Thyroid gland (tissue), 4 donors: ENCODE measurements around the gene MUL1. TPM values are rescaled to one million over a fixed set of nuclear protein-coding genes. Genes with fewer than 3 reads are reported as not detected.
"Not testable (repeated sequence)": the region's sequence is repeated elsewhere in the genome, so short reads cannot be mapped to it uniquely, and the experiment has no call there.

ENCODE experiments used
- DNase-seq, 2 donors: peaks; one replicate each; pipeline ENCODE4 v3.0.0-alpha.2; 2019
- H3K27ac ChIP-seq, 3 donors: fragments of 200-600 bp; sonication (generic); 1 replicate in 2 of 3; 2 replicates in 1 of 3; pipeline ENCODE4 v1.5.1; 2016 to 2019; ENCODE audit warnings: mild to moderate bottlenecking in 1 of 3, moderate library complexity in 1 of 3
- H3K27me3 ChIP-seq: fragments of 200-600 bp; sonication (generic); one replicate; pipeline ENCODE4 v1.5.1; 2019
- H3K36me3 ChIP-seq, 2 donors: fragments of 200-600 bp; sonication (generic); one replicate each; pipeline ENCODE4 v1.5.1; 2016 to 2019
- H3K4me1 ChIP-seq, 2 donors: fragments of 200-600 bp; sonication (generic); one replicate each; pipeline ENCODE4 v1.5.1; 2017 to 2019
- H3K4me3 ChIP-seq, 3 donors: fragments of 200-600 bp; sonication (generic); replicated peaks in 1 of 3; 1 replicate in 2 of 3; 2 replicates in 1 of 3; pipeline ENCODE4 v1.5.1; 2016; ENCODE audit warnings: mild to moderate bottlenecking in 1 of 3
- H3K9me3 ChIP-seq: fragments of 200-600 bp; sonication (generic); one replicate; pipeline ENCODE4 v1.5.1; 2017
- POLR2A ChIP-seq, 2 donors: fragments of 450-650 bp; IDR thresholded peaks; one replicate each; pipeline ENCODE4 v1.6.1; 2017; ENCODE audit warnings: antibody characterized with exemption in 2 of 2, mild to moderate bottlenecking in 2 of 2, moderate library complexity in 1 of 2
- WGBS, 2 donors: methylation state at CpG; one replicate each; pipeline ENCODE4 v1.1.5; 2017; 5-methylcytosine and 5-hydroxymethylcytosine counted together
- intact Hi-C: fragments of 100-400 bp; cut with DNase I; formaldehyde crosslinking; loops from one replicate; pipeline ENCODE4 v1.15.1; 2023
- total RNA-seq, 4 donors: library from RNA; depleted of rRNA; stranded (reverse); fragments of >200 nt; gene quantifications; one replicate each; pipeline ENCODE4 v1.2.3, GENCODE V29; 2016
- TF ChIP-seq, protein P1 (sequence below), 6 experiments: fragments of 200-600 bp in 3 of 6; fragments of 450-650 bp in 3 of 6; sonication (generic) in 3 of 6; IDR thresholded peaks; one replicate each; pipeline ENCODE4 v1.5.1; 2016 to 2019; ENCODE audit warnings: antibody characterized with exemption in 6 of 6, mild to moderate bottlenecking in 2 of 6, inconsistent platforms in 1 of 6, moderate library complexity in 1 of 6

Gene MUL1
- total RNA-seq, 4 donors from 2014 or later: 30.1 to 42.1 (median 35.0) TPM

- 87 to 92% methylated on average over 13 to 14 of the region's 14 CpGs for WGBS, 2 donors
- peaks cover 25 to 41% of the 10 kb centered on the region in 2 donors for H3K36me3 ChIP-seq
- no peak overlapping the region for H3K27ac ChIP-seq
- TF ChIP-seq, protein P1, sequence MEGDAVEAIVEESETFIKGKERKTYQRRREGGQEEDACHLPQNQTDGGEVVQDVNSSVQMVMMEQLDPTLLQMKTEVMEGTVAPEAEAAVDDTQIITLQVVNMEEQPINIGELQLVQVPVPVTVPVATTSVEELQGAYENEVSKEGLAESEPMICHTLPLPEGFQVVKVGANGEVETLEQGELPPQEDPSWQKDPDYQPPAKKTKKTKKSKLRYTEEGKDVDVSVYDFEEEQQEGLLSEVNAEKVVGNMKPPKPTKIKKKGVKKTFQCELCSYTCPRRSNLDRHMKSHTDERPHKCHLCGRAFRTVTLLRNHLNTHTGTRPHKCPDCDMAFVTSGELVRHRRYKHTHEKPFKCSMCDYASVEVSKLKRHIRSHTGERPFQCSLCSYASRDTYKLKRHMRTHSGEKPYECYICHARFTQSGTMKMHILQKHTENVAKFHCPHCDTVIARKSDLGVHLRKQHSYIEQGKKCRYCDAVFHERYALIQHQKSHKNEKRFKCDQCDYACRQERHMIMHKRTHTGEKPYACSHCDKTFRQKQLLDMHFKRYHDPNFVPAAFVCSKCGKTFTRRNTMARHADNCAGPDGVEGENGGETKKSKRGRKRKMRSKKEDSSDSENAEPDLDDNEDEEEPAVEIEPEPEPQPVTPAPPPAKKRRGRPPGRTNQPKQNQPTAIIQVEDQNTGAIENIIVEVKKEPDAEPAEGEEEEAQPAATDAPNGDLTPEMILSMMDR (IDR thresholded peaks at IDR 0.05): no peak
- no peak for TF ChIP-seq POLR2A (IDR thresholded peaks at IDR 0.05)
- H3K27me3 ChIP-seq: no peaks in the 10 kb centered on the region
- intact Hi-C loops: loop anchor here (10.0 kb wide), 1 partner anchor 575 kb away; the partner anchor contains the start of gene PLA2G2E
- no peak for DNase-seq
- no peaks in the 10 kb centered on the region for H3K4me1 ChIP-seq
- H3K9me3 ChIP-seq: no peaks in the 10 kb centered on the region
- no peak overlapping the region for H3K4me3 ChIP-seq
Measured at GRCh38 chr1:20499718-20500117, 8.2 kb downstream of the MUL1 start.

GRCh38 chr1:20499105-20499504, 8.8 kb downstream of the MUL1 start:
- intact Hi-C loops: loop anchor here (10.0 kb wide), 1 partner anchor 574 kb away; the partner anchor contains the start of gene PLA2G2E
- H3K36me3 ChIP-seq: peaks cover 25 to 41% of the 10 kb centered on the region in 2 donors
- WGBS, 2 donors: 89 to 98% methylated on average over 3 to 5 of the region's 5 CpGs
- no peaks in the 10 kb centered on the region for H3K27me3 ChIP-seq
- no peak for DNase-seq
- H3K27ac ChIP-seq: no peak overlapping the region
- H3K4me3 ChIP-seq: no peak overlapping the region
- TF ChIP-seq, protein P1 (IDR thresholded peaks at IDR 0.05): no peak
- TF ChIP-seq POLR2A (IDR thresholded peaks at IDR 0.05): no peak
- H3K4me1 ChIP-seq: peaks cover 0 to 5% of the 10 kb centered on the region in 2 donors
- no peaks in the 10 kb centered on the region for H3K9me3 ChIP-seq

DNA sequence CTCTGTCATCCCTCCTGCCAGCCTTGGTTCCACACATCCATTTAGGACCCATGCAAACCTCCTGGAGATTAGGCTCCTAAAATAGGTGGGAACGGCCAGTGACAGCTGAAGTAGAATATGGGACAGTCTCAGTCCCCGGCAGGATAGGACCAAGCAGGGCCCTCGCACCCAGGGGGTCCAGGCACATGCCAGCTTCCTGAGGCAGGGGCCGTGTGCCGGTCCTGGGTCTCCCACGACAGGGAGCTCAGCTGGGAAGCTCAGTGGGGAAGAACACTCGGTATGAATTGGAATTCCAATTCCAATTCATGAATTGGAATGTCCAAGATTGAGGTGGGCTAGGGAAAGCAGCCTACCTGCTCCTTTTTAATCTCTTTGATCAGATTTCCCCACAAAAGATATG, 9.8 kb downstream of the MUL1 start:
- Histone ChIP-seq H3K27ac (no peak overlapping the region), H3K27me3 (no peaks in the 10 kb centered on the region), H3K4me1 (peaks cover 0 to 13% of the 10 kb centered on the region in 2 donors), H3K36me3 (peaks cover 25 to 41% of the 10 kb centered on the region in 2 donors), H3K4me3 (no peak overlapping the region), H3K9me3 (no peaks in the 10 kb centered on the region)
- intact Hi-C loops: loop anchor here (10.0 kb wide), 1 partner anchor 573 kb away; the partner anchor contains the start of gene PLA2G2E
- 59 to 93% methylated on average over 2 to 6 of the region's 7 CpGs for WGBS, 2 donors
- TF ChIP-seq POLR2A (IDR thresholded peaks at IDR 0.05): no peak
- DNase-seq: no peak

DNA sequence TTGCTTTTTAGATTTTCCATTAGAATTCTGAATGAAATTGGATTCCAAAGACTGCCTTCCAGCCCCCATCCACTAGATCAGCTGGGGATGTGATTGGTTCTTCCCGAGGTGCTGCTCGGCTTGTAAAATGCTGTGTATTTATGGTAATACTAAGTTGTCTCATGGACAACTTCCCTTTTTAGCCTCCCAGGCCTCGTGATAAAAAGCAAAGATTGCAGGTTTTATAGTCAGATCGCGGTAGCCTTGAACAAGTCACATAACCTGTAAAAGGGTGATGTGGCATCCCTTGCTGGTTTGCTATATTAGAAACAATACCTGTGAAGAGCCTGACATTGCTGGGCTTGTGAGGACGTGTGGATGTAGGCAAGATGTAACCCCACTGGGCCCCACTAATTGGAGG, 10.4 kb downstream of the MUL1 start:
- WGBS, 2 donors: 84% methylated on average over 6 of the region's 6 CpGs
- no peak overlapping the region for H3K4me3 ChIP-seq
- H3K27ac ChIP-seq: no peak overlapping the region
- H3K9me3 ChIP-seq: no peaks in the 10 kb centered on the region
- no peaks in the 10 kb centered on the region for H3K27me3 ChIP-seq
- H3K4me1 ChIP-seq: peaks cover 0 to 13% of the 10 kb centered on the region in 2 donors
- H3K36me3 ChIP-seq: peaks cover 25 to 41% of the 10 kb centered on the region in 2 donors
- TF ChIP-seq, protein P1 (IDR thresholded peaks at IDR 0.05): no peak
- TF ChIP-seq POLR2A (IDR thresholded peaks at IDR 0.05): no peak
- no peak for DNase-seq
- intact Hi-C loops: loop anchor here (10.0 kb wide), 1 partner anchor 573 kb away; the partner anchor contains the start of gene PLA2G2E

DNA sequence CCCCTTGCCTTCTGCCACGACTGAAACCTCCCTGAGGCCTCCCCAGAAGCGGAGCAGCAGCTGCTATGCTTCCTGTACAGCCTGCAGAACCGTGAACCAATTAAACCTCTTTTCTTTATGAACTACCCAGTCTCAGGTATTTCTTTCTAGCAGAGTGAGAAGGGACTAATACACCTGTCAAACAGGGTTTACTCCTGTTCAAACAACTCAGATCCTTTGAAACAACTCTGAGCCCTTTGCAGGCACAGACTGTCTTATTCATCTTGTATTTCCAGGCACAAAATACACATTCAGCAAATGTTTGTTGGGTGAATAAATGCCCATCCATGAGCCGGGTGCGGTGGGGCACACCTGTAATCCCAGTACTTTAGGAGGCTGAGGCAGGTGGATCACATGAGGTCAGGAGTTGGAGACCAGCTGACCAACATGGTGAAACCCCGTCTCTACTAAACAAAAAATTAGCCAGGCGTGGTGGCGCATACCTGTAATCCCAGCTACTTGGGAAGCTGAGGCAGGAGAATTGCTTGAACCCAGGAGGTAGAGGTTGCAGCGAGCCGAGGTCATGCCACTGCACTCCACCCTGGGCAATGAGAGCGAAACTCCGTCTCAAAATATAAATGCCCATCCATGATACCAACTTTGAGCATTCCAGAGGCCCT, 11.1 kb downstream of the MUL1 start:
- Histone ChIP-seq H3K4me1 (peaks cover 0 to 13% of the 10 kb centered on the region in 2 donors), H3K36me3 (peaks cover 24 to 36% of the 10 kb centered on the region in 2 donors)
- not testable (repeated sequence) for DNase-seq, H3K9me3 ChIP-seq, H3K4me3 ChIP-seq, H3K27ac ChIP-seq, H3K27me3 ChIP-seq
- intact Hi-C loops: loop anchor here (10.0 kb wide), 1 partner anchor 572 kb away; the partner anchor contains the start of gene PLA2G2E
- WGBS, 2 donors: 88 to 89% methylated on average over 10 to 12 of the region's 12 CpGs

DNA sequence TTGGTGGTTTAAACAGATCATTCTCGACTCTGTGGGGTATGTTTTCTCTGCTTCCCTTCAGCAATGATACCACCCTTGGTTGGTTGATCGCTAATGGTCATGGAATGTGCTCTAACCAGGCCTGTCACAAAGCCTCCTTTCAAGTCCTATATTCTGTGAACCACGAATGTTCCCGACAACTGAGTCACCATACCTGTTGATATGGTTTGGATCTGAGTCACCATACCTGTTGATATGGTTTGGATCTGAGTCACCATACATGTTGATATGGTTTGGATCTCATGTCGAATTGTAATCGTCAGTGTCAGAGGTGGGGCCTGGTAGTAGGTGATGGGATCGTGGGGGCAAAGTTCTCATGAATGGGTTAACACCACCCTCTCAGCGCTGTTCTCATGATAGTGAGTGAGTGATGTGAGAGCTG, 11.7 kb downstream of the MUL1 start:
- Histone ChIP-seq H3K36me3 (peaks cover 20 to 30% of the 10 kb centered on the region in 2 donors), H3K27ac (no peak overlapping the region), H3K4me1 (peaks cover 0 to 13% of the 10 kb centered on the region in 2 donors), H3K4me3 (no peak overlapping the region), H3K9me3 (no peaks in the 10 kb centered on the region), H3K27me3 (no peaks in the 10 kb centered on the region)
- WGBS, 2 donors: 73 to 75% methylated on average over 8 of the region's 8 CpGs
- intact Hi-C loops: loop anchor here (10.0 kb wide), 1 partner anchor 571 kb away; the partner anchor contains the start of gene PLA2G2E
- no peak for DNase-seq
- TF ChIP-seq, protein P1 (IDR thresholded peaks at IDR 0.05): no peak
- no peak for TF ChIP-seq POLR2A (IDR thresholded peaks at IDR 0.05)
